Measurements from ENCODE around the gene UGT1A8. TPM values are rescaled to one million over a fixed set of nuclear protein-coding genes. Genes with fewer than 3 reads are reported as not detected.
"Not testable (repeated sequence)": the region's sequence is repeated elsewhere in the genome, so short reads cannot be mapped to it uniquely, and the experiment has no call there.

UGT1A8 gene
- total RNA-seq, 2 donors from 2014 or later = not detected

DNA sequence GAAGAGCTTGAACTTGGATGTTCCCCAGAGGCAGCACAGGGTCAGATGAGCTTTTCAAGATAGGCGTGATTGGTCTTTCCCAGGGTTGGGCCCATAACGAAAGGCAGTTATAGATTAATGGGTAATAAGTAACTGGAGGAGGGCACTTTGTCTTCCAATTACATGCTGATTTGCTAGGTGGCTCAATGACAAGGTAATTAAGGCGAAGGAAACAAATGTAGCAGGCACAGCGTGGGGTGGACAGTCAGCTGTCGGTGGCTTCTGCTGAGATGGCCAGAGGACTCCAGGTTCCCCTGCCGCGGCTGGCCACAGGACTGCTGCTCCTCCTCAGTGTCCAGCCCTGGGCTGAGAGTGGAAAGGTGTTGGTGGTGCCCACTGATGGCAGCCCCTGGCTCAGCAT, 101.1 kb downstream of the UGT1A8 start, which contains the start of gene UGT1A4:
UGT1A4 (plus strand) TSS at position 185 of the 400 bp plus-strand sequence; CDS start at position 270, 85 bp downstream.
- Histone ChIP-seq H3K4me1 (ENCODE audit: control insufficient read depth, insufficient read depth, low read length) (no peaks in the 10 kb centered on the region), H3K27me3 (ENCODE audit: control insufficient read depth, insufficient read depth, low read length, poor library complexity, severe bottlenecking) (no peaks in the 10 kb centered on the region), H3K36me3 (ENCODE audit: control insufficient read depth, insufficient read depth, low read length) (no peaks in the 10 kb centered on the region), H3K9me3 (ENCODE audit: control insufficient read depth, low read length) (peaks cover 17% of the 10 kb centered on the region), H3K27ac (ENCODE audit: low read depth, low read length) (no peak within 1 kb of the TSS), H3K4me3 (ENCODE audit: low read length) (no peak within 1 kb of the TSS), H3K9ac (ENCODE audit: extremely low read depth, low read length, poor library complexity, severe bottlenecking) (no peak within 1 kb of the TSS)
- WGBS, 2 experiments (ENCODE audit: insufficient coverage in 1 of 2, insufficient read length in 1 of 2) = 93 to 100% methylated on average over 3 to 7 of the region's 7 CpGs
- DNase-seq = no peak
- H3K4me1 Mint-ChIP-seq = no peaks in the 10 kb centered on the region
- H3K27me3 Mint-ChIP-seq (ENCODE audit: insufficient read depth) = peaks cover 25% of the 10 kb centered on the region
- no peak within 1 kb of the TSS for H3K4me3 Mint-ChIP-seq
- TF ChIP-seq, protein P1, sequence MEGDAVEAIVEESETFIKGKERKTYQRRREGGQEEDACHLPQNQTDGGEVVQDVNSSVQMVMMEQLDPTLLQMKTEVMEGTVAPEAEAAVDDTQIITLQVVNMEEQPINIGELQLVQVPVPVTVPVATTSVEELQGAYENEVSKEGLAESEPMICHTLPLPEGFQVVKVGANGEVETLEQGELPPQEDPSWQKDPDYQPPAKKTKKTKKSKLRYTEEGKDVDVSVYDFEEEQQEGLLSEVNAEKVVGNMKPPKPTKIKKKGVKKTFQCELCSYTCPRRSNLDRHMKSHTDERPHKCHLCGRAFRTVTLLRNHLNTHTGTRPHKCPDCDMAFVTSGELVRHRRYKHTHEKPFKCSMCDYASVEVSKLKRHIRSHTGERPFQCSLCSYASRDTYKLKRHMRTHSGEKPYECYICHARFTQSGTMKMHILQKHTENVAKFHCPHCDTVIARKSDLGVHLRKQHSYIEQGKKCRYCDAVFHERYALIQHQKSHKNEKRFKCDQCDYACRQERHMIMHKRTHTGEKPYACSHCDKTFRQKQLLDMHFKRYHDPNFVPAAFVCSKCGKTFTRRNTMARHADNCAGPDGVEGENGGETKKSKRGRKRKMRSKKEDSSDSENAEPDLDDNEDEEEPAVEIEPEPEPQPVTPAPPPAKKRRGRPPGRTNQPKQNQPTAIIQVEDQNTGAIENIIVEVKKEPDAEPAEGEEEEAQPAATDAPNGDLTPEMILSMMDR (conservative IDR thresholded peaks at IDR 0.05) = no peak
- peaks cover 28% of the 10 kb centered on the region for H3K9me3 Mint-ChIP-seq
- no peak within 1 kb of the TSS for H3K27ac Mint-ChIP-seq
- no peaks in the 10 kb centered on the region for H3K36me3 Mint-ChIP-seq (ENCODE audit: low read depth)

DNA sequence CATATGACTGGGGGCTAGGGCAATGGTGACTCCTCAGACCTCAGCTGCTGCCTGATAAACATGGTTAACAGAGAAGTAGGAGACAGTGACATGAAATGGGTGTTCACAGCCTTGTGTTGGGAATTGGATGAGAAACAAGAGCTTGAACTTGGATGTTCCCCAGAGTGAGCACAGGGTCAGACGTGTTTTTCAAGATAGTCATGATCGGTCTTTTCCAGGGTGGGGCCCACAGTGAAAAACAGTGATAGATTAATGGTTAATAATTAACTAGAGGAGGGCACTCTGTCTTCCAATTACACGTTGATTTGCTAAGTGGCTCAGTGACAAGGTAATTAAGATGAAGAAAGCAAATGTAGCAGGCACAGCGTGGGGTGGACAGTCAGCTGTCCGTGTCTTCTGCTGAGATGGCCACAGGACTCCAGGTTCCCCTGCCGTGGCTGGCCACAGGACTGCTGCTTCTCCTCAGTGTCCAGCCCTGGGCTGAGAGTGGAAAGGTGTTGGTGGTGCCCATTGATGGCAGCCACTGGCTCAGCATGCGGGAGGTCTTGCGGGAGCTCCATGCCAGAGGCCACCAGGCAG, 111.4 kb downstream of the UGT1A8 start, which contains the start of gene UGT1A3:
UGT1A3 (plus strand) TSS at position 320 of the 579 bp plus-strand sequence; CDS start at position 405, 85 bp downstream.
- H3K4me3 ChIP-seq (ENCODE audit: low read length) = no peak within 1 kb of the TSS
- TF ChIP-seq, protein P1 (conservative IDR thresholded peaks at IDR 0.05) = no peak
- no peaks in the 10 kb centered on the region for H3K27me3 ChIP-seq (ENCODE audit: control insufficient read depth, insufficient read depth, low read length, poor library complexity, severe bottlenecking)
- no peaks in the 10 kb centered on the region for H3K4me1 ChIP-seq (ENCODE audit: control insufficient read depth, insufficient read depth, low read length)
- WGBS, 2 experiments (ENCODE audit: insufficient coverage in 1 of 2, insufficient read length in 1 of 2) = 88 to 93% methylated on average over 4 to 8 of the region's 8 CpGs
- peaks cover 13% of the 10 kb centered on the region for H3K27me3 Mint-ChIP-seq (ENCODE audit: insufficient read depth)
- peaks cover 6% of the 10 kb centered on the region for H3K9me3 ChIP-seq (ENCODE audit: control insufficient read depth, low read length)
- no peaks in the 10 kb centered on the region for H3K36me3 ChIP-seq (ENCODE audit: control insufficient read depth, insufficient read depth, low read length)
- H3K4me1 Mint-ChIP-seq = peaks cover 2% of the 10 kb centered on the region
- H3K9me3 Mint-ChIP-seq = peaks cover 30% of the 10 kb centered on the region
- H3K27ac ChIP-seq (ENCODE audit: low read depth, low read length) = no peak within 1 kb of the TSS
- no peak within 1 kb of the TSS for H3K4me3 Mint-ChIP-seq
- no peak within 1 kb of the TSS for H3K9ac ChIP-seq (ENCODE audit: extremely low read depth, low read length, poor library complexity, severe bottlenecking)
- no peak within 1 kb of the TSS for H3K27ac Mint-ChIP-seq
- DNase-seq = no peak
- H3K36me3 Mint-ChIP-seq (ENCODE audit: low read depth) = no peaks in the 10 kb centered on the region

DNA sequence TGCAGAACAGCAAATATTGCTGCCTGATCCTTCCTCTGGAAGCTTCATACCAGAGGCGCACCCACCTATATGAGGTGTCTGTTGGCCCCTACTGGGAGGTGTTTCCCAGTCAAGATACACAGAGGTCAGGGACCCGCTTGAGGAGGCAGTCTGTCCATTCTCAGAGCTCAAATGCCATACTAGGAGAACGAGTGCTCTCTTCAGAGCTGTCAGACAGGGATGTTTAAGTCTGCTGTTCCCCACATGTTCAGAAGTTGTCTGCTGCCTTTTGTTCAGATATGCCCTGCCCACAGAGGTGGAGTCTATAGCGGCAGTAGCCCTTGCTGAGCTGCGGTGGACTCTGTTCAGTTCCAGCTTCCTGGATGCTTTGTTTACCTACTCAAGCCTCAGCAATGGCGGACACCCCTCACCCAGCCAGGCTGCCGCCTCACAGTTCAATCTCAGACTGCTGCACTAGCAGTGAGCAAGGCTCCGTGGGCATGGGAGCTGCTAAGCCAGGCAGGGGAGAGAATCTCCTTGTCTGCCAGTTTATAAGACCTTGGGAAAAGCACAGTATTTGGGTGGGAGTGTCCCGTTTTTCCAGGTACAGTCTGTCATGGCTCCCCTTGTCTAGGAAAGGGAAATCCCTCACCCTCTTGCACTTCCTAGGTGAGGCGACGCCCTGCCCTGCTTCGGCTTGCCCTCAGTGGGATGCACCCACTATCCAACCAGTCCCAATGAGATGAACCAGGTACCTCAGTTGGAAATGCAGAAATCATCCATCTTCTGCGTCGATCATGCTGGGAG, 119.6 kb downstream of the UGT1A8 start:
- not testable (repeated sequence) for H3K4me3 ChIP-seq (ENCODE audit: low read length); H3K4me3 Mint-ChIP-seq; H3K27me3 ChIP-seq (ENCODE audit: control insufficient read depth, insufficient read depth, low read length, poor library complexity, severe bottlenecking); H3K36me3 Mint-ChIP-seq (ENCODE audit: low read depth); DNase-seq; H3K9ac ChIP-seq (ENCODE audit: extremely low read depth, low read length, poor library complexity, severe bottlenecking); H3K4me1 ChIP-seq (ENCODE audit: control insufficient read depth, insufficient read depth, low read length); H3K27ac ChIP-seq (ENCODE audit: low read depth, low read length); H3K27ac Mint-ChIP-seq; H3K27me3 Mint-ChIP-seq (ENCODE audit: insufficient read depth); H3K4me1 Mint-ChIP-seq; H3K36me3 ChIP-seq (ENCODE audit: control insufficient read depth, insufficient read depth, low read length)
- peaks cover 26% of the 10 kb centered on the region for H3K9me3 Mint-ChIP-seq
- H3K9me3 ChIP-seq (ENCODE audit: control insufficient read depth, low read length) = peaks cover 22% of the 10 kb centered on the region
- WGBS, 2 experiments (ENCODE audit: insufficient coverage in 1 of 2, insufficient read length in 1 of 2) = 90 to 93% methylated on average over 11 to 14 of the region's 14 CpGs
